ENCODE data around the gene RBBP6.

Gene RBBP6

GRCh38 chr16:24511174-24511573 lies 28.2 kb upstream of the RBBP6 start:
- CTCF ChIA-PET = no interaction called here
- no CpG with 5 or more reads among the region's 1 CpG for WGBS (ENCODE audit: insufficient coverage)
- POLR2A ChIA-PET = no interaction called here

GRCh38 chr16:24511792-24512191 lies 27.6 kb upstream of the RBBP6 start:
- H3K36me3 ChIP-seq (ENCODE audit: control insufficient read depth in 4 of 4, insufficient read depth in 4 of 4, low read length in 3 of 4) = no peaks in the 10 kb centered on the region
- no peaks in the 10 kb centered on the region for H3K9me3 ChIP-seq (ENCODE audit: control extremely low read depth in 1 of 5, control insufficient read depth in 4 of 5, insufficient read depth in 2 of 5, low read depth in 1 of 5, low read length in 4 of 5)
- H3K27ac ChIP-seq (ENCODE audit: insufficient read depth in 1 of 2, low read depth in 1 of 2, low read length in 2 of 2, poor library complexity in 1 of 2, severe bottlenecking in 2 of 2) = no peak overlapping the region
- H3K27me3 ChIP-seq (replicated peaks in 2 of 5; ENCODE audit: control insufficient read depth in 4 of 5, insufficient read depth in 5 of 5, low read length in 4 of 5) = no peaks in the 10 kb centered on the region
- no peaks in the 10 kb centered on the region for H3K4me1 ChIP-seq (ENCODE audit: control extremely low read depth in 1 of 4, control insufficient read depth in 4 of 4, insufficient read depth in 4 of 4, low read length in 3 of 4)
- DNase-seq = no peak
- H3K4me3 ChIP-seq (ENCODE audit: control insufficient read depth in 1 of 7, extremely low read depth in 1 of 7, insufficient read depth in 4 of 7, low read depth in 2 of 7, low read length in 6 of 7) = no peak overlapping the region
- CTCF ChIA-PET = no interaction called here
- POLR2A ChIA-PET = no interaction called here
- 96% methylated on average over 3 of the region's 5 CpGs for WGBS (ENCODE audit: insufficient coverage)

More at GRCh38 chr16:24511174-24511573, 28.2 kb upstream of the RBBP6 start:
- Histone ChIP-seq H3K4me3 (ENCODE audit: control insufficient read depth in 1 of 7, extremely low read depth in 1 of 7, insufficient read depth in 4 of 7, low read depth in 2 of 7, low read length in 6 of 7) (no peak overlapping the region), H3K27ac (ENCODE audit: insufficient read depth in 1 of 2, low read depth in 1 of 2, low read length in 2 of 2, poor library complexity in 1 of 2, severe bottlenecking in 2 of 2) (no peak overlapping the region), H3K36me3 (ENCODE audit: control insufficient read depth in 4 of 4, insufficient read depth in 4 of 4, low read length in 3 of 4) (no peaks in the 10 kb centered on the region), H3K27me3 (replicated peaks in 2 of 5; ENCODE audit: control insufficient read depth in 4 of 5, insufficient read depth in 5 of 5, low read length in 4 of 5) (no peaks in the 10 kb centered on the region), H3K4me1 (ENCODE audit: control extremely low read depth in 1 of 4, control insufficient read depth in 4 of 4, insufficient read depth in 4 of 4, low read length in 3 of 4) (no peaks in the 10 kb centered on the region), H3K9me3 (ENCODE audit: control extremely low read depth in 1 of 5, control insufficient read depth in 4 of 5, insufficient read depth in 2 of 5, low read depth in 1 of 5, low read length in 4 of 5) (no peaks in the 10 kb centered on the region)
- DNase-seq = no peak

- ChIA-PET CTCF (interaction anchor here (0.6 to 5.7 kb wide), 5 partner anchors 8 to 261 kb away, joined by 3 to 39 read pairs (median 3); no protein-coding TSS in a partner anchor), POLR2A (no interaction called here)
- Histone ChIP-seq H3K27me3 (replicated peaks in 2 of 5; ENCODE audit: control insufficient read depth in 4 of 5, insufficient read depth in 5 of 5, low read length in 4 of 5) (no peaks in the 10 kb centered on the region), H3K9me3 (ENCODE audit: control extremely low read depth in 1 of 5, control insufficient read depth in 4 of 5, insufficient read depth in 2 of 5, low read depth in 1 of 5, low read length in 4 of 5) (no peaks in the 10 kb centered on the region), H3K4me1 (ENCODE audit: control extremely low read depth in 1 of 4, control insufficient read depth in 4 of 4, insufficient read depth in 4 of 4, low read length in 3 of 4) (no peaks in the 10 kb centered on the region), H3K27ac (ENCODE audit: insufficient read depth in 1 of 2, low read depth in 1 of 2, low read length in 2 of 2, poor library complexity in 1 of 2, severe bottlenecking in 2 of 2) (no peak overlapping the region), H3K36me3 (ENCODE audit: control insufficient read depth in 4 of 4, insufficient read depth in 4 of 4, low read length in 3 of 4) (no peaks in the 10 kb centered on the region), H3K4me3 (ENCODE audit: control insufficient read depth in 1 of 7, extremely low read depth in 1 of 7, insufficient read depth in 4 of 7, low read depth in 2 of 7, low read length in 6 of 7) (no peak overlapping the region)
- 100% methylated on average over 1 of the region's 2 CpGs for WGBS (ENCODE audit: insufficient coverage)
- DNase-seq = no peak
Observed at GRCh38 chr16:24514096-24514495, 25.3 kb upstream of the RBBP6 start.

- WGBS (ENCODE audit: insufficient coverage) = 93% methylated on average over 5 of the region's 5 CpGs
- Histone ChIP-seq H3K4me1 (ENCODE audit: control extremely low read depth in 1 of 4, control insufficient read depth in 4 of 4, insufficient read depth in 4 of 4, low read length in 3 of 4) (no peaks in the 10 kb centered on the region), H3K4me3 (ENCODE audit: control insufficient read depth in 1 of 7, extremely low read depth in 1 of 7, insufficient read depth in 4 of 7, low read depth in 2 of 7, low read length in 6 of 7) (no peak overlapping the region), H3K9me3 (ENCODE audit: control extremely low read depth in 1 of 5, control insufficient read depth in 4 of 5, insufficient read depth in 2 of 5, low read depth in 1 of 5, low read length in 4 of 5) (no peaks in the 10 kb centered on the region), H3K27ac (ENCODE audit: insufficient read depth in 1 of 2, low read depth in 1 of 2, low read length in 2 of 2, poor library complexity in 1 of 2, severe bottlenecking in 2 of 2) (no peak overlapping the region), H3K27me3 (replicated peaks in 2 of 5; ENCODE audit: control insufficient read depth in 4 of 5, insufficient read depth in 5 of 5, low read length in 4 of 5) (no peaks in the 10 kb centered on the region), H3K36me3 (ENCODE audit: control insufficient read depth in 4 of 4, insufficient read depth in 4 of 4, low read length in 3 of 4) (no peaks in the 10 kb centered on the region)
- ChIA-PET CTCF (interaction anchor here (1.0 to 5.7 kb wide), 3 partner anchors 9 to 442 kb away, joined by 3 to 39 read pairs (median 3); partner anchors contain the start of gene RBBP6), POLR2A (no interaction called here)
- no peak for DNase-seq
Observed at GRCh38 chr16:24515186-24515585, 24.2 kb upstream of the RBBP6 start.

GRCh38 chr16:24516900-24517669 lies 22.3 kb upstream of the RBBP6 start:
- Histone ChIP-seq H3K36me3 (ENCODE audit: control insufficient read depth in 4 of 4, insufficient read depth in 4 of 4, low read length in 3 of 4) (no peaks in the 10 kb centered on the region), H3K4me1 (ENCODE audit: control extremely low read depth in 1 of 4, control insufficient read depth in 4 of 4, insufficient read depth in 4 of 4, low read length in 3 of 4) (no peaks in the 10 kb centered on the region), H3K9me3 (ENCODE audit: control extremely low read depth in 1 of 5, control insufficient read depth in 4 of 5, insufficient read depth in 2 of 5, low read depth in 1 of 5, low read length in 4 of 5) (no peaks in the 10 kb centered on the region), H3K27ac (ENCODE audit: insufficient read depth in 1 of 2, low read depth in 1 of 2, low read length in 2 of 2, poor library complexity in 1 of 2, severe bottlenecking in 2 of 2) (no peak overlapping the region), H3K27me3 (replicated peaks in 2 of 5; ENCODE audit: control insufficient read depth in 4 of 5, insufficient read depth in 5 of 5, low read length in 4 of 5) (no peaks in the 10 kb centered on the region), H3K4me3 (ENCODE audit: control insufficient read depth in 1 of 7, extremely low read depth in 1 of 7, insufficient read depth in 4 of 7, low read depth in 2 of 7, low read length in 6 of 7) (peak overlapping the region in 2 of 7 experiments; percentile 42 to 59)
- 44% methylated on average over 19 of the region's 20 CpGs for WGBS (ENCODE audit: insufficient coverage)
- ChIA-PET CTCF (interaction anchor here (1.0 to 5.7 kb wide), 6 partner anchors 11 to 23 kb away, joined by 3 to 39 read pairs (median 4); partner anchors contain the start of gene RBBP6), POLR2A (no interaction called here)
- peak; percentile 79 to 85 (median 81) for DNase-seq

DNA sequence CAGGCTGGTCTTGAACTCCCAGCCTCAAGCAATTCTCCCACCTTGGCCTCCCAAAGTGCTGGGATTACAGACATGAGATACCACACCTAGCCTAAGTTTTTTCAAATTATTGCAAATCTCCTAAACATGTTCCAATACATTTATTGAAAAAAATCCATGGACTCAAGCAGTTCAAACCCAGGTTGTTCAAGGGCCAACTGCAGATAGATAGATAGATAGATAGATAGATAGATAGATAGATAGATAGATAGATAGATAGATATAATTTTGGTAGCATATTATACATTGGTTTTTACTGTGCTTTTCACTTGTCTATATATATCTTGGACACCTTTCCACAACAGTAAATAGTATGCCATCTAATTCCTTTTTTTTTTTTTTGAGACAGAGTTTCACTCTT lies 20.9 kb upstream of the RBBP6 start:
- POLR2A ChIA-PET = no interaction called here
- Histone ChIP-seq H3K27me3 (replicated peaks in 2 of 5; ENCODE audit: control insufficient read depth in 4 of 5, insufficient read depth in 5 of 5, low read length in 4 of 5) (no peaks in the 10 kb centered on the region), H3K27ac (ENCODE audit: insufficient read depth in 1 of 2, low read depth in 1 of 2, low read length in 2 of 2, poor library complexity in 1 of 2, severe bottlenecking in 2 of 2) (no peak overlapping the region), H3K36me3 (ENCODE audit: control insufficient read depth in 4 of 4, insufficient read depth in 4 of 4, low read length in 3 of 4) (no peaks in the 10 kb centered on the region), H3K4me3 (ENCODE audit: control insufficient read depth in 1 of 7, extremely low read depth in 1 of 7, insufficient read depth in 4 of 7, low read depth in 2 of 7, low read length in 6 of 7) (no peak overlapping the region), H3K9me3 (ENCODE audit: control extremely low read depth in 1 of 5, control insufficient read depth in 4 of 5, insufficient read depth in 2 of 5, low read depth in 1 of 5, low read length in 4 of 5) (no peaks in the 10 kb centered on the region), H3K4me1 (ENCODE audit: control extremely low read depth in 1 of 4, control insufficient read depth in 4 of 4, insufficient read depth in 4 of 4, low read length in 3 of 4) (no peaks in the 10 kb centered on the region)
- no peak for DNase-seq
- CTCF ChIA-PET = interaction anchor here (0.6 to 5.7 kb wide), 3 partner anchors 10 to 217 kb away, joined by 4 to 39 read pairs (median 6); no protein-coding TSS in a partner anchor

DNA sequence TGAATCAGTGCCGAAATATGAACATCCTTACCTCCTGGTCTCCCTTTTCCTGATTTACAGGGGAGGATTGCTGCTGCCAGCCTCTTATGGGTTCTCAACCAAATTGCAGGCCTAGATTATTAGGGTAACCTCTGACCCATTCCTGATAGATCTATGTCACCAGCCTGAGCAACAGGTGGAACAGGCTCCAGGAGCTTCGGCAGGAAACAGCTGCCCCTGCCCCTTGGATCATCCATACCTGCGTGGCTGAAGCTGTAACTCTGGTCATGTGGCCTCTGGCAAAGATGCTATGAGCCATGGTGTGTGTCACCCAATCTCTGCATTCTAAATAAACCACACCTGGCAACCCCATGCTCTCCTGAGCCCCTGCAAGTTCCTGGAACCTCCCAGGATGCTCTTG lies 18.4 kb upstream of the RBBP6 start:
- H3K27me3 ChIP-seq (replicated peaks in 2 of 5; ENCODE audit: control insufficient read depth in 4 of 5, insufficient read depth in 5 of 5, low read length in 4 of 5) = no peaks in the 10 kb centered on the region
- no peaks in the 10 kb centered on the region for H3K36me3 ChIP-seq (ENCODE audit: control insufficient read depth in 4 of 4, insufficient read depth in 4 of 4, low read length in 3 of 4)
- no peak overlapping the region for H3K27ac ChIP-seq (ENCODE audit: insufficient read depth in 1 of 2, low read depth in 1 of 2, low read length in 2 of 2, poor library complexity in 1 of 2, severe bottlenecking in 2 of 2)
- no peak overlapping the region for H3K4me3 ChIP-seq (ENCODE audit: control insufficient read depth in 1 of 7, extremely low read depth in 1 of 7, insufficient read depth in 4 of 7, low read depth in 2 of 7, low read length in 6 of 7)
- H3K4me1 ChIP-seq (ENCODE audit: control extremely low read depth in 1 of 4, control insufficient read depth in 4 of 4, insufficient read depth in 4 of 4, low read length in 3 of 4) = no peaks in the 10 kb centered on the region
- 100% methylated on average over 2 of the region's 3 CpGs for WGBS (ENCODE audit: insufficient coverage)
- CTCF ChIA-PET = interaction anchor here (0.6 to 0.8 kb wide), 3 partner anchors 61 to 481 kb away, joined by 3 to 4 read pairs (median 4); no protein-coding TSS in a partner anchor
- H3K9me3 ChIP-seq (ENCODE audit: control extremely low read depth in 1 of 5, control insufficient read depth in 4 of 5, insufficient read depth in 2 of 5, low read depth in 1 of 5, low read length in 4 of 5) = no peaks in the 10 kb centered on the region
- POLR2A ChIA-PET = no interaction called here
- no peak for DNase-seq
